Measurements from ENCODE around the gene SPNS3.

The SPNS3 gene

DNA sequence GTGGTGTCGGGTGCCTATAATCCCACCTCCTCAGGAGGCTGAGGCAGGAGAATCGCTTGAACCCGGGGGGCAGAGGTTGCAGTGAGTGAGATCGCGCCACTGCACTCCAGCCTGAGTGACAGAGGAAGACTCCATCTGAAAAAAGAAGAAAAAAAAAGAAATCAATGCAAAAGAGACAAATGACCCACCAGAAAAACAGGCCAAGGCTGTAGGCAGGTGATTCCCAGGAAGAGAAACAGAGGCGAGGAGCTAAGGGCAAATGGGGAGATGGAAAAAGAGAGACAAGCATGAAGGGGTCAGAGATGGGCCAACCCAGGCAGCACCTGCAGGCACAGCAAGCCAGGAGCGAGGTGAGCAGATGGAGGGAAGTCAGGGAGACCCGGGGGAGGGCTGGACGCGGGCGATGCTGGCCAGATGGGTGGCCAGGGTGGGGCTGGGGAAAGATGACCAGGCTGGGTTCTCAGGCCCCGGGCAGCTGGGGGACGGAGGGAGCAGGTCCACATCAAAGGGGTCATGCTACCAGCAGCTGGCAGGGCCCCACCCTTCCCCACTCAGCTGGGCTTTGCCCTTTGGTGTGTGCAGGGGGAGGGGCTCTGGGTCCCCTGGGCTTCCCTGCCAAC is 95.9 kb downstream of the SPNS3 start:
- no peak for DNase-seq (ENCODE audit: low read depth in 2 of 2)

DNA sequence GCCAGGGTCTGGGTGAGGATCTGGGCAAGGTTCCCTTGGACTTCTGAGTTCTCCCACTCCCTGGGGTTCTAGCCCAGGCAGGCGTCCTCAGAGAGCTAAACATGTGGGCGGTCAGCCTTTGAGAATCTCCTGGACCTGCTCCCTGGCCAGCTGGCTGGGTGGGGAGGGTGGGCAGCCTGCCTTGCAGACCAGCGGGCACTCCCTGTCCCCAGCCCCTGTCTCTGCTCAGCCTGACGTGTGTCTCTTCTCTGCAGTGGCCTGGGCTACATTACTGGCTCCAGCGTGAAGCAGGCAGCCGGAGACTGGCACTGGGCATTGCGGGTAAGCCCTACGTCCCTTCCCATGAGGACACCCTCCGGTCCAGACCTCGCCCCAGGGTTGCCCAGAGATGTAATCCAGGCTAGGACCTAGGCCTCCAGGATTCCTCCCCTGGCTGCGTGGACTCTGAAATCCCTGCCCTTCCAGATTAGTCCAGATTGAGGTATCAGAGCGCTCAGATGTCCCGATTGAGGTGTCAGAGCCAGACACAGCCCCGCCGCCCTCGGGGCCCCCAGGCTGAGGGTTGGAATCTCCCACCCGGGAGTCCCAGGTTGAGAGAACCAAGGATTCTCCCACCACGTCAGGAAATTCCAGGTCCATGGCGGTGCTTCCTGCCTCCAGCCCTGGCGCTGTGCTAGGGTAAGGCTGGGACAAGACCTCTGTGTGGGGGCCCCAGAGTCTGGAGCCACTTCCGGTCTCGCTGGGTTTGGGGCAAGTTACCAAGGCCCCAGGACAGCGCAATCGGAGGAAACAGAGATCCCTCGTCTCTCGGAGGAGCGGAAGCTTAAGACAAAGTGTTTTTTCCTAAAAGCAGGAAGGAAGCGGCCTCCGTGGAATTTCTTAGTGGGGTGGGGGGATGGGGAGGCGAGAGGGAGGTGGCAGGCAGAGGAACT is 97.3 kb downstream of the SPNS3 start:
- no peak for DNase-seq (ENCODE audit: low read depth in 2 of 2)

DNA sequence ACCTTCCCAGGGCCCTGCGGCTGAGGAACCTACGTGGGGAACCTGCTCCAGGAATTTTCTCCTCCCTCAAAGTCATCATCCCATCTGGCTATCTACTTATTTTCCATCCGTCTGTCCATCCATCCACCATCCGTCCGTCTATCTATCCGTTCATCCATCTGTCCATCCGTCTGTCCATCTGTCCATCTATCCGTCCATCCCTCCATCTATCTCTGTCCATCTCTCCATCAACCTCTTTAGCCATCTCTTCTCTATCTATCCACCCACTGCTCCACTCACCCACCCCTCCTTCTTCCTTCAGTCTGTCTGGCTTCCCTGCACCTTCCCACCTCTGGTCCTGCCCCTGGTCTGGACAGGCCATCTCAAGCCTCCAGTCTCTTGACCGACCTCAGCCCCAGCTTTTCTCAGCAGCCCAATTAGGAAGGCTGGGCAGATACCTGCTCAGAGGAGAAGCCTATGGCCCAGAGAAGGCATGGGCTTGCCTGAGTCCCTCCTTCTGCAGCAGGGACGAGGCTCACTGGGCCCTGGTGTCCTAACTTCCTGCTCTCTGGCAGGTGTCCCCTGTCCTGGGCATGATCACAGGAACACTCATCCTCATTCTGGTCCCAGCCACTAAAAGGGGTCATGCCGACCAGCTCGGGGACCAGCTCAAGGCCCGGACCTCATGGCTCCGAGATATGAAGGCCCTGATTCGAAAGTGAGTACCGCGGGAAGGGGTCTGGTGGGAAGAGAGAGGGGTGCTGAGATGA is 98.4 kb downstream of the SPNS3 start:
- DNase-seq (ENCODE audit: low read depth in 2 of 2) = no peak

DNA sequence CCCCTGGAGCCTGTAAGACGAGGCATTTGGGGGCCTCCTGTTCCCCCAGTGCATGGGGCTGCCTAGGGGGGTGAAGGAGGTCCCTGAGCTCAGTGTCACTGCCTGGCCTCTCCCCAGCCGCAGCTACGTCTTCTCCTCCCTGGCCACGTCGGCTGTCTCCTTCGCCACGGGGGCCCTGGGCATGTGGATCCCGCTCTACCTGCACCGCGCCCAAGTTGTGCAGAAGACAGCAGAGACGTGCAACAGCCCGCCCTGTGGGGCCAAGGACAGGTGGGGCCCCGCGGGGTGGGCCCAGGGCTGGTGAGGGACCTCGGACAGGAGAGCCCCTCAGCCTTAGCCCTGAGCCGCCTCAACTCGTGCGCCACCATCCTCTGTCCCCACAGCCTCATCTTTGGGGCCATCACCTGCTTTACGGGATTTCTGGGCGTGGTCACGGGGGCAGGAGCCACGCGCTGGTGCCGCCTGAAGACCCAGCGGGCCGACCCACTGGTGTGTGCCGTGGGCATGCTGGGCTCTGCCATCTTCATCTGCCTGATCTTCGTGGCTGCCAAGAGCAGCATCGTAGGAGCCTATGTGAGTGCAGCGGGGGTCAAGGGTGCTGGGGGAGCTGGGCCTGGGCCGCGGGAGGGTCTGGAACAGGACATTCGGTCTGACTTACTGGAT is 99.3 kb downstream of the SPNS3 start:
- DNase-seq (ENCODE audit: low read depth in 2 of 2) = no peak

DNA sequence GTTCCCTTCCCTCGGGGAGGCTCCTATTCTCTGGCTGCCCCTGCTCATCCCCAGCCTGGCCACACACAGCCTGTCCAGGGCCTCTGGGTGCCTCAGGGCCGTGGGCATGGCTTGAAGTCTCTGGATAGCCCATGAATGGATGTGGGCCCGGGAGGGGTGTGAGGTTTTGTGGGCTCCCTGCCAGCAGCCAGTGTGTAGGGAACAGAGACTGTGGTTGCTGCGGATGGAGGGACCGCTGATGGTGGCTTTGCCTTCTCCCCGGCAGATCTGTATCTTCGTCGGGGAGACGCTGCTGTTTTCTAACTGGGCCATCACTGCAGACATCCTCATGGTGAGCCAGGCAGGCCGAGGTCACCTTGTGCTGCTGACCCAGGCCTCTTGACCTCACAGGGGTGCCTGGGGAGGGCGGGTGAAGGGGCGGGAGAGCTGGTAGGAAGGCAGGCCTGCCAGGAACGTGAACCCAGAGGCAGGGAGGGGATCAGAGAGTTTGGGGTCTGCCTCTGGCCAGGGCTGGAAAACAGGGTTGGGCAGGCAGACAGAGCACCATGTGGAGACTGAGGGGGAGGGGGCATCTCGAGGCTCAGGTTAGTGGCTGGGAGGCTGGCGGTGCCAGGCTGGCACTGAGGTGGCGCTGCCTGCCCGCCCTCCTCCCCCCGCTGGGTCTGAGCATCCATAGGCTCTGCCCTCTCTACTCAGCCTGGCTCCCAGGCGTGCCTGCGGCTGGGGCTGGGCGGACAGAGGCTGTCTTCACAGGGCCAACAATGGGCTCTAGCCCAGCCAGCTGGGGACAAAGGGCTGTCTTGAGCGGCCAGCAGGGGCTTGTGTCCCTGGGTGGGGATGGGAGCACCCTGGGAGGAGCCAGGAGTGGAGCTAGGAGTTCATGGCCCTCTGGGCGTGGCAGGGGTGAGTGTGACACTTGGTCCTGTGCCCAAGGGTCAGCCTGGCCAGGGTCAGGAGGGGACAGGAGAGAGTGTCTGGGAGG is 100.1 kb downstream of the SPNS3 start:
- no peak for DNase-seq (ENCODE audit: low read depth in 2 of 2)

DNA sequence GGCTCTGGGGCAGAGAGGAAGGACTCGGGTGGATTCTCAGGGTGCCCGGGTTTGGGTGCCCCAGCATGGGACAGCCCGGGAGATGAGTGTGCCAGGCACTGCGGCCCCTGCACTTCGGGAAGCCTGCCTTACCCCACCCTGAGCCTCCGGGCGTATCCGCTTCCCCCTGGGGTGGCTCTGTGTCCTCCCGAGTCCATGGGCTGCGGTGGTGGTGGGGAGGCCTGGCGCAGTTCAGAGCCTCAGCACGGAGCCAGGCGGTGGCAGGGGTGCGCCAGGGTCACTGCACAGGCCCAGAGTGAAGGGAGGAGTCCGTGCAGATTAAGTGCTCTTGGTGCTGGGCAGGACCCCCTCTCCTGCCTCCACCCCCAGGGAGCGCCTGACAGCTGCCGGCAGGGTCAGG is 100.8 kb downstream of the SPNS3 start:
- no peak for DNase-seq (ENCODE audit: low read depth in 2 of 2)

DNA sequence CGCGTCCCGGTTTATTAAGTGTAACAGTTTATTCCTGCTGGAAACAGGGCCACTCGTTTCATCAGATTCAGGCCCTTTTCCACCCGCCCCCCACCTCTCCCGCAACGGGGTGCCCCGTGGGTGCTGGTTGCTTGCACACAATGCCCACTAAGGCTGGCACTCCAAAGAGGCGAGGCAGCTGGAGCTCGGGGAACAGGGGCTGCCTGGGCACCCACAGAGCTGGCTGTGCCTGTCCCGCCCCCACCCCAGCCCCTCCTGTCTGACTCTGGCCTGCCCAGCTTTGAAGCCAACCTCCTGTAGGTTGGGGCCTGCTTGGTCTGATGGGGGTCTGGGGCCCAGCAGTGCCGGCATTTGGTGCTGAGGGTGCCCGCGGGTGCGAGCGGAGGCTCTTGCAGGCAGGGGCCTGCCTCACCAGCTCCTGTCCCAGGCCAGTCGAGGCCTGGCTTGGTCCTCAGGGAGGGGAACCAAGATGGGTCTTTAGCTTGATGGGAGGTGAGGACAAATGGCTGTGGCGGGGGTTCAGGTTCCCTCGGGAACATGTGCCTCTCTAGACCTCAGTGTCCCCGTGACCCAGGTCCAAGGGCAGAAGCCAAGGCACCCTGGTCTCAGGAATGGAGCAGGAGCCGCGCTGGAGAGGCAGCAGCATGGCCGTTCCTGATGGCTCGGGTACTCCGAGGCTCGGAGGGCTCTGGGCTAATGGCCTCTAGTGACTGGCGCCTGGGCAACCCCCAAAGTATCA is 101.4 kb downstream of the SPNS3 start:
- no peak for DNase-seq (ENCODE audit: low read depth in 2 of 2)

DNA sequence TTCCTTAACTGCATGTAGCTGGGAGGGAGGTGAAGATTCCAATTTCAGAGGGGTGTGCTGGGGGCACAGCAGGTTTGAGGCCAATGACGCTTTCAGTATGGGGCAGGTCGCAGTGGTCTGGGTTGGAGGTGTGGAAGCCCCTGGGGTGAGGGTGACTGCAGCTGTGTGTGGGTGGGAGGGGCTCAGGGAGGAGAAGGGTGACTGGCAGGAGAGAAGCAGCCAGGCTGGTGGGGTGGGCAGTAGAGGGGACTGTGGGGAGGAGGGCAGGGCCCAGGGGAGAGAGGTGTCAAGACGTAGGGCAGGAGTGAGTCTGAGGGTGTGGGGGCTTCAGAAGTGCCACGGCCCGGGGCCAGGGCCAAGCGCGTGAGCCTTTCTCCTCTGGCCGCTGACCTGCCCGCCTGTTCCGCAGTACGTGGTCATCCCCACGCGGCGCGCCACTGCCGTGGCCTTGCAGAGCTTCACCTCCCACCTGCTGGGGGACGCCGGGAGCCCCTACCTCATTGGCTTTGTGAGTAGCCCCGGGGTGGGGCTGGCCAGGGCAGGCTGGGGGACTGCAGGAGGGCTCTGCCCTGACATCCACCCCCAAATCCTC is 102.0 kb downstream of the SPNS3 start:
- no peak for DNase-seq (ENCODE audit: low read depth in 2 of 2)

DNA sequence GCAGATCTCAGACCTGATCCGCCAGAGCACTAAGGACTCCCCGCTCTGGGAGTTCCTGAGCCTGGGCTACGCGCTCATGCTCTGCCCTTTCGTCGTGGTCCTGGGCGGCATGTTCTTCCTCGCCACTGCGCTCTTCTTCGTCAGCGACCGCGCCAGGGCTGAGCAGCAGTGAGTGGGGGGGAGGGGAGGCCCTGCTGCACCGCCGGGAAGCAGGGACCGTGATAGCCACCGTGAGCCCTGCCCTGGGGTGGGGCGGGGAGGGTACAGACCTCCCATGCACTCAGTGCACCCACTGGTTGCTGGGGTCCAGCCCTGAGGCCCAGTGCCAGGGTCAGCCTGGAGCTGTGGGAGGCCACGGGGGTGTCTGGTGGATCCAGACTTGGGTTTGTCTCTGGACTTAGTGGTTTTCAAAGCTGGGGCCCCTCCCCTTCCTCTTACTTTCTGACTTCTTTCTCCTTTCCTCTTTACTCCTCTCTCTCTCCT is 102.6 kb downstream of the SPNS3 start:
- DNase-seq (ENCODE audit: low read depth in 2 of 2) = no peak

DNA sequence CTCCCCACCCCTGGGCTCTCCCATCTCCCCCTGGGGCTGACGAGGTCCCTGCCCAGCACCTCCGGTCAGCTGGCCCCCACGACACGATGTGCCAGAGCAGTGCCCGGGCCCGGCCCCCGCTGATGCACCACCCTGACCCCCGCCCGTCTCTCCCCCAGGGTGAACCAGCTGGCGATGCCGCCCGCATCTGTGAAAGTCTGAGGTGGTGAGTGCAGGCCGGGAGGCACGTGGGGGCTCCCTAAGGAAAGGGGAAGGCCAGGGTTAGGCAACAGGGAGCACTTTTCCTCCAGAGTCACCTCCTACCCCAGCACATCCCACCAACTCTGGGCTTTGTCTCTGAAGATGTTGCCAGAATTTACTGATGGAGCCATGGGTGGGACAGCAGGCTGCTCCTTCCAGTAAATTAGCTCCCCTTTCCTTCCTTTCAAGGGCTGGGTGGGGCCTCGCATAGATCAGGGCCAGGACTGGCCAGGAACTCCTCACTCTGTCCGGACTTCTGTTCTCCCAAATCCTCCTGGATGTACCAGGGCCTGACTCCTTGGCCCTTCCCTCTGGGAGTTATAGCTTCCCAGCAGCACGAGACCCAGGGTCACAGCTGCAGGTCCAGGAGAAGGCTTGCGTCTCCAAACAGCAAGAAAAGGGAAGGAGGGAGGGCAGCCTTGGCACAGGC is 103.1 kb downstream of the SPNS3 start:
- no peak for DNase-seq (ENCODE audit: low read depth in 2 of 2)

Data from stimulated activated CD8-positive, alpha-beta memory T cell treated with anti-CD3 and anti-CD28 coated beads, Interleukin-15, amount 100 ng/mL, for 48 hours (primary cell).